ENCODE data around the gene SIX6. TPM values are rescaled to one million over a fixed set of nuclear protein-coding genes. Genes with fewer than 3 reads are reported as not detected.

The SIX6 gene
- polyA plus RNA-seq, 1 experiment: not detected

GRCh38 chr14:60505448-60505847 lies 3.5 kb upstream of the SIX6 start:
- CTCF ChIA-PET: interaction anchor here (1.5 kb wide), 1 partner anchor 109 kb away, joined by 4 read pairs; no protein-coding TSS in a partner anchor
- no peak for DNase-seq (ENCODE audit: low read depth)
- Histone ChIP-seq H3K4me3 (ENCODE audit: low read depth, low read length) (no peak overlapping the region), H3K27me3 (ENCODE audit: control insufficient read depth, insufficient read depth, low read length) (peaks cover 45% of the 10 kb centered on the region), H3K36me3 (ENCODE audit: control insufficient read depth, insufficient read depth, low read length) (no peaks in the 10 kb centered on the region)
- POLR2A ChIA-PET: no interaction called here
- no peak for TF ChIP-seq CTCF (IDR thresholded peaks at IDR 0.05; ENCODE audit: insufficient read depth, low read depth, low read length)

- H3K27me3 ChIP-seq (ENCODE audit: control insufficient read depth, insufficient read depth, low read length): peaks cover 51% of the 10 kb centered on the region
- DNase-seq (ENCODE audit: low read depth): no peak
- no peak overlapping the region for H3K4me3 ChIP-seq (ENCODE audit: low read depth, low read length)
- H3K36me3 ChIP-seq (ENCODE audit: control insufficient read depth, insufficient read depth, low read length): no peaks in the 10 kb centered on the region
- no peak for TF ChIP-seq CTCF (IDR thresholded peaks at IDR 0.05; ENCODE audit: insufficient read depth, low read depth, low read length)
- POLR2A ChIA-PET: no interaction called here
- CTCF ChIA-PET: interaction anchor here (1.5 kb wide), 1 partner anchor 109 kb away, joined by 4 read pairs; no protein-coding TSS in a partner anchor
These were observed 2.9 kb upstream of the SIX6 start for GRCh38 chr14:60506010-60506409.

- no peak for TF ChIP-seq CTCF (IDR thresholded peaks at IDR 0.05; ENCODE audit: insufficient read depth, low read depth, low read length)
- Histone ChIP-seq H3K27me3 (ENCODE audit: control insufficient read depth, insufficient read depth, low read length) (peaks cover 56% of the 10 kb centered on the region), H3K4me3 (ENCODE audit: low read depth, low read length) (no peak overlapping the region), H3K36me3 (ENCODE audit: control insufficient read depth, insufficient read depth, low read length) (no peaks in the 10 kb centered on the region)
- ChIA-PET POLR2A (no interaction called here), CTCF (no interaction called here)
- DNase-seq (ENCODE audit: low read depth): no peak
These were observed 2.4 kb upstream of the SIX6 start for GRCh38 chr14:60506462-60506984.

GRCh38 chr14:60506985-60507829 lies 1.7 kb upstream of the SIX6 start:
- no peak for DNase-seq (ENCODE audit: low read depth)
- no peak overlapping the region for H3K4me3 ChIP-seq (ENCODE audit: low read depth, low read length)
- H3K36me3 ChIP-seq (ENCODE audit: control insufficient read depth, insufficient read depth, low read length): no peaks in the 10 kb centered on the region
- ChIA-PET POLR2A (no interaction called here), CTCF (no interaction called here)
- no peak for TF ChIP-seq CTCF (IDR thresholded peaks at IDR 0.05; ENCODE audit: insufficient read depth, low read depth, low read length)
- H3K27me3 ChIP-seq (ENCODE audit: control insufficient read depth, insufficient read depth, low read length): peaks cover 60% of the 10 kb centered on the region

GRCh38 chr14:60508363-60508706 lies 611 bp upstream of the SIX6 start:
- TF ChIP-seq CTCF (IDR thresholded peaks at IDR 0.05; ENCODE audit: insufficient read depth, low read depth, low read length): no peak
- DNase-seq (ENCODE audit: low read depth): no peak
- ChIA-PET POLR2A (no interaction called here), CTCF (no interaction called here)
- Histone ChIP-seq H3K4me3 (ENCODE audit: low read depth, low read length) (no peak overlapping the region), H3K27me3 (ENCODE audit: control insufficient read depth, insufficient read depth, low read length) (peaks cover 65% of the 10 kb centered on the region), H3K36me3 (ENCODE audit: control insufficient read depth, insufficient read depth, low read length) (no peaks in the 10 kb centered on the region)
